Tibial nerve (tissue), 3 donors: ENCODE results near the gene LCA5.

Source experiments
- CTCF ChIP-seq, 5 experiments: fragments of 200-600 bp in 3 of 5; fragments of 450-650 bp in 2 of 5; sonication (generic) in 3 of 5; IDR thresholded peaks; one replicate each; pipeline ENCODE4 v1.5.1; 2016 to 2019; ENCODE audit warnings: antibody characterized with exemption in 5 of 5, mild to moderate bottlenecking in 3 of 5, moderate library complexity in 2 of 5
- POLR2A ChIP-seq, 2 donors: fragments of 450-650 bp; IDR thresholded peaks; one replicate each; pipeline ENCODE4 v1.6.1; 2017; ENCODE audit warnings: antibody characterized with exemption in 2 of 2, mild to moderate bottlenecking in 2 of 2, moderate library complexity in 2 of 2

- TF ChIP-seq CTCF (IDR thresholded peaks at IDR 0.05) (no peak), POLR2A (IDR thresholded peaks at IDR 0.05) (no peak)
Measured at GRCh38 chr6:79510707-79511106, 26.5 kb downstream of the LCA5 start.
